ENCODE results near the gene ARID5A.

The ARID5A gene

GRCh38 chr2:96527286-96528005, 9.1 kb upstream of the ARID5A start:
- Histone ChIP-seq H3K4me1 (ENCODE audit: control insufficient read depth in 2 of 2, insufficient read depth in 2 of 2, low read length in 2 of 2) (peaks cover 11 to 25% of the 10 kb centered on the region in 2 donors), H3K27ac (ENCODE audit: low read depth in 2 of 2, low read length in 2 of 2) (peak overlapping the region; percentile 38 to 76), H3K27me3 (ENCODE audit: control insufficient read depth in 2 of 2, insufficient read depth in 2 of 2, low read length in 2 of 2) (no peaks in the 10 kb centered on the region), H3K4me3 (ENCODE audit: low read length in 2 of 2) (peak overlapping the region; percentile 7 to 56), H3K9ac (ENCODE audit: low read depth in 1 of 2, low read length in 2 of 2) (peak overlapping the region; percentile 33 to 74), H3K36me3 (ENCODE audit: control insufficient read depth in 2 of 2, insufficient read depth in 2 of 2, low read length in 2 of 2) (no peaks in the 10 kb centered on the region), H3K9me3 (ENCODE audit: control insufficient read depth in 2 of 2, low read length in 2 of 2) (no peaks in the 10 kb centered on the region)

- Histone ChIP-seq H3K36me3 (ENCODE audit: control insufficient read depth in 2 of 2, insufficient read depth in 2 of 2, low read length in 2 of 2) (no peaks in the 10 kb centered on the region), H3K9me3 (ENCODE audit: control insufficient read depth in 2 of 2, low read length in 2 of 2) (no peaks in the 10 kb centered on the region), H3K4me3 (ENCODE audit: low read length in 2 of 2) (peak overlapping the region in 1 of 2 donors; percentile 55), H3K4me1 (ENCODE audit: control insufficient read depth in 2 of 2, insufficient read depth in 2 of 2, low read length in 2 of 2) (peaks cover 18 to 32% of the 10 kb centered on the region in 2 donors), H3K27ac (ENCODE audit: low read depth in 2 of 2, low read length in 2 of 2) (peak overlapping the region; percentile 41 to 68), H3K9ac (ENCODE audit: low read depth in 1 of 2, low read length in 2 of 2) (peak overlapping the region; percentile 26 to 33), H3K27me3 (ENCODE audit: control insufficient read depth in 2 of 2, insufficient read depth in 2 of 2, low read length in 2 of 2) (no peaks in the 10 kb centered on the region)
These were observed 8.4 kb upstream of the ARID5A start for GRCh38 chr2:96528006-96528699.

DNA sequence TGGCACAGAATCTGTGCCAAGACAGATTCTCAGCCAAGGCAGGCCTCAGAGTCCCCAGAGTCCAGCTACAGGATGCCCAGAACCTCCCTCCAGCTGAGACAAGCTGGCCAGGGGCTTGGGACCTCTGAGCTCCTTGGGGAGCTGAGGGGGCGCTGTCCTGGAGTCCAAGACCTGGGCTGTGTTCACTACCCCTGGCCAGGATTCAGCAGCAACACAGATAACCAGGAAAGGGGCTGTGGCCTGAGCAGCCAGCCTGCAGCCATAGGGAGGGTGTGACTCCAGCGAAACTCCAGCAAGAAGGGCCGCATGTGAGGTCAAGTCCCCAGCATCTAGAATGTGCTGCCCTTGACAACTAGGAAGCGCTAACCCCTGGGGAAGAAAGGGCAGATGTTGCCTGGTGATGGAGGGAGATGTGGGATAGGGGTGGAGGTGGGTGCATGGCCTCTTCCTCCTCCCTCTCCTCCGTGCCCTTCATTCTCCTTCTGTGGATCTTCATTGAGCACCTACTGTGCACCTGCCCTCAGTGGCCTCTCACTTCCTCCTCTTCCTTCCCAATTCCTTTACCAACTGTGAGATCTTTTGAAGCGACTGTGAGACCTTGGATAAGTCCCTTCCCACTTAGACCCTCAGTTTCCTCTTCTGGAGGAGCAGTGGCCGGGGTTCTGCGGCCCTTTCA, 7.7 kb upstream of the ARID5A start:
- Histone ChIP-seq H3K9ac (ENCODE audit: low read depth in 1 of 2, low read length in 2 of 2) (no peak overlapping the region), H3K4me1 (ENCODE audit: control insufficient read depth in 2 of 2, insufficient read depth in 2 of 2, low read length in 2 of 2) (peaks cover 25 to 35% of the 10 kb centered on the region in 2 donors), H3K4me3 (ENCODE audit: low read length in 2 of 2) (no peak overlapping the region)

DNA sequence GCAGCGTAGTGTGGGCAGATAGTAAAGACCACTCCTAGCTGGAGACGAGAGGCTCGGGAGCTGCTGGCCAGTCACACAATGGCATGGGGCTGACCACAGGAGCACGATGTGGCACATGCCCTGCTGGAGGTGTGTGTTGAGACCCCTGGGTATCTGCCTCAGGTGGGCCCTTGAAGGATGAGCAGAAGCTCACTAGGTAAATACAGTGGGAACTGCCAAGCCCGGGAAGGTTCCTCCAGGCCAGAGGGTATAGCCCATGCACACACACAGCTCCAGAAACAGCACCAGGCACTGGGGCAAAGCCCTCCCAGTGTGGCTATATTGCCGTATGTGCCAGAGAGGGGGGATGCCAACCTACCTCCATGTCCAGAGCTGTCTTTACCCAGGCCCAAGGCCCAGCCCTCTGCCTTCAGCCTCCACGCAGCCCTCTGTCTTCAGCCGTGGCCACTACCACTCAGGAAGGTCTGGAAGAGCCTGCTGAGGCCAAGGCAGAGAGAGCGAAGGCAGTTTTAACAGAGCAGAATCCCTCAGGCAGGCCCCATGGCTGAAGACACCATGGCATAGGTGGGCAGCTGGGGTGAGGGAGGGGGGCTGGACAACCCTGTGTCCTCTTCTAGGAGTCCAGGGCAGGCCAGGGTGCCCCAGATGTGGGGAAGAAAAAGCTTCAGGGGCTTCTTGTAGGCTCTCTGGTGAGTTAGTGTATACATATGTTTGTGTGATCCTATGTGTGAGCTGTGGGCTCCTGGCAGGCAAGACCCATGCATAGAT, 7.0 kb upstream of the ARID5A start:
- Histone ChIP-seq H3K4me1 (ENCODE audit: control insufficient read depth in 2 of 2, insufficient read depth in 2 of 2, low read length in 2 of 2) (peaks cover 32 to 33% of the 10 kb centered on the region in 2 donors), H3K36me3 (ENCODE audit: control insufficient read depth in 2 of 2, insufficient read depth in 2 of 2, low read length in 2 of 2) (no peaks in the 10 kb centered on the region), H3K9ac (ENCODE audit: low read depth in 1 of 2, low read length in 2 of 2) (no peak overlapping the region), H3K27ac (ENCODE audit: low read depth in 2 of 2, low read length in 2 of 2) (peak overlapping the region in 1 of 2 donors; percentile 68), H3K4me3 (ENCODE audit: low read length in 2 of 2) (no peak overlapping the region), H3K9me3 (ENCODE audit: control insufficient read depth in 2 of 2, low read length in 2 of 2) (no peaks in the 10 kb centered on the region), H3K27me3 (ENCODE audit: control insufficient read depth in 2 of 2, insufficient read depth in 2 of 2, low read length in 2 of 2) (no peaks in the 10 kb centered on the region)

More for the DNA sequence above, 7.7 kb upstream of the ARID5A start:
- Histone ChIP-seq H3K36me3 (ENCODE audit: control insufficient read depth in 2 of 2, insufficient read depth in 2 of 2, low read length in 2 of 2) (no peaks in the 10 kb centered on the region), H3K27me3 (ENCODE audit: control insufficient read depth in 2 of 2, insufficient read depth in 2 of 2, low read length in 2 of 2) (no peaks in the 10 kb centered on the region), H3K9me3 (ENCODE audit: control insufficient read depth in 2 of 2, low read length in 2 of 2) (no peaks in the 10 kb centered on the region), H3K27ac (ENCODE audit: low read depth in 2 of 2, low read length in 2 of 2) (peak overlapping the region; percentile 41 to 68)

GRCh38 chr2:96530144-96530430, 6.5 kb upstream of the ARID5A start:
- peaks cover 36 to 37% of the 10 kb centered on the region in 2 donors for H3K4me1 ChIP-seq (ENCODE audit: control insufficient read depth in 2 of 2, insufficient read depth in 2 of 2, low read length in 2 of 2)
- H3K36me3 ChIP-seq (ENCODE audit: control insufficient read depth in 2 of 2, insufficient read depth in 2 of 2, low read length in 2 of 2) = no peaks in the 10 kb centered on the region
- H3K27ac ChIP-seq (ENCODE audit: low read depth in 2 of 2, low read length in 2 of 2) = no peak overlapping the region
- H3K27me3 ChIP-seq (ENCODE audit: control insufficient read depth in 2 of 2, insufficient read depth in 2 of 2, low read length in 2 of 2) = no peaks in the 10 kb centered on the region
- no peaks in the 10 kb centered on the region for H3K9me3 ChIP-seq (ENCODE audit: control insufficient read depth in 2 of 2, low read length in 2 of 2)
- H3K9ac ChIP-seq (ENCODE audit: low read depth in 1 of 2, low read length in 2 of 2) = no peak overlapping the region
- no peak overlapping the region for H3K4me3 ChIP-seq (ENCODE audit: low read length in 2 of 2)

- Histone ChIP-seq H3K27ac (ENCODE audit: low read depth in 2 of 2, low read length in 2 of 2) (peak overlapping the region in 1 of 2 donors; percentile 80), H3K9ac (ENCODE audit: low read depth in 1 of 2, low read length in 2 of 2) (no peak overlapping the region), H3K36me3 (ENCODE audit: control insufficient read depth in 2 of 2, insufficient read depth in 2 of 2, low read length in 2 of 2) (no peaks in the 10 kb centered on the region), H3K4me1 (ENCODE audit: control insufficient read depth in 2 of 2, insufficient read depth in 2 of 2, low read length in 2 of 2) (peaks cover 36 to 44% of the 10 kb centered on the region in 2 donors), H3K27me3 (ENCODE audit: control insufficient read depth in 2 of 2, insufficient read depth in 2 of 2, low read length in 2 of 2) (no peaks in the 10 kb centered on the region), H3K4me3 (ENCODE audit: low read length in 2 of 2) (no peak overlapping the region), H3K9me3 (ENCODE audit: control insufficient read depth in 2 of 2, low read length in 2 of 2) (no peaks in the 10 kb centered on the region)
These were observed 5.8 kb upstream of the ARID5A start for GRCh38 chr2:96530474-96531357.

- Histone ChIP-seq H3K4me3 (ENCODE audit: low read length in 2 of 2) (peak overlapping the region in 1 of 2 donors; percentile 53), H3K4me1 (ENCODE audit: control insufficient read depth in 2 of 2, insufficient read depth in 2 of 2, low read length in 2 of 2) (peaks cover 40 to 48% of the 10 kb centered on the region in 2 donors), H3K9ac (ENCODE audit: low read depth in 1 of 2, low read length in 2 of 2) (peak overlapping the region; percentile 47 to 80), H3K9me3 (ENCODE audit: control insufficient read depth in 2 of 2, low read length in 2 of 2) (no peaks in the 10 kb centered on the region), H3K27ac (ENCODE audit: low read depth in 2 of 2, low read length in 2 of 2) (peak overlapping the region; percentile 80 to 81), H3K27me3 (ENCODE audit: control insufficient read depth in 2 of 2, insufficient read depth in 2 of 2, low read length in 2 of 2) (no peaks in the 10 kb centered on the region), H3K36me3 (ENCODE audit: control insufficient read depth in 2 of 2, insufficient read depth in 2 of 2, low read length in 2 of 2) (no peaks in the 10 kb centered on the region)
These were observed 5.2 kb upstream of the ARID5A start for GRCh38 chr2:96531366-96531765.

DNA sequence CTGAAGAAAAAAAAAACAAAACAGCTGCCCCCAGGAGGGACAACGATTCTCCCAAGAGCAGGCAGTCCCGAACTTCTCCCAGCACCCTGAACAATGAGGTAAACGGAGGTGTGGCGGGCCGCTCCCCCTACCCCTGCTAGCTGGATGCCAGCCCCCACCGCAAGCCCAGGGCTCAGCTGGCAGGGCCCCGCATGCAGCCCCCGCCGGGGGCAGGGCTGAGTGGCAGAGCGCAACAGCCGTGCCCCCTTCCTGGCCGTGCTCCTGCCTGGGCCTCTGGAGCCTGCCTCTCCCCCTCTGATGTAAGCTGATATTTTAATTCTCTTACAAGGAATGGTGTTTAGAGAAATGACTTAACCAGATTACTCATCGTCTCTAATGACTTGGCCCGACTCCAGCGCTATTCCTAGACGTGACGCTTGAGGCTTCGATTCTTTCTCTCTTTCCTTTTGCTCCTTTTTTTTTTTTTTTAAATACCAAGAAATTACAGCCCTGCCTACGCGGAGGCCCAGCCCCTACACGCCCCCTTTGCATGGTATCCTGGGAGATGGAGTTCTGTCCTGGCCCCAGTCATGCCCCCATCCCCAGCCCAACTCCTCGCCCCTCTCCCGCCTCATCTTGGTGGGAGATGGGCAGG, 4.6 kb upstream of the ARID5A start:
- Histone ChIP-seq H3K9ac (ENCODE audit: low read depth in 1 of 2, low read length in 2 of 2) (peak overlapping the region; percentile 47 to 80), H3K27ac (ENCODE audit: low read depth in 2 of 2, low read length in 2 of 2) (peak overlapping the region; percentile 80 to 81), H3K36me3 (ENCODE audit: control insufficient read depth in 2 of 2, insufficient read depth in 2 of 2, low read length in 2 of 2) (no peaks in the 10 kb centered on the region), H3K27me3 (ENCODE audit: control insufficient read depth in 2 of 2, insufficient read depth in 2 of 2, low read length in 2 of 2) (no peaks in the 10 kb centered on the region), H3K9me3 (ENCODE audit: control insufficient read depth in 2 of 2, low read length in 2 of 2) (no peaks in the 10 kb centered on the region), H3K4me3 (ENCODE audit: low read length in 2 of 2) (peak overlapping the region; percentile 41 to 53), H3K4me1 (ENCODE audit: control insufficient read depth in 2 of 2, insufficient read depth in 2 of 2, low read length in 2 of 2) (peaks cover 40 to 48% of the 10 kb centered on the region in 2 donors)
